ENCODE data around the gene ZNF394. TPM values are rescaled to one million over a fixed set of nuclear protein-coding genes. Genes with fewer than 3 reads are reported as not detected.

ZNF394 gene
- total and polyA plus RNA-seq, 2 donors (not counting 3 experiments of a cell fraction or from before 2014, with no cell fraction given), result 8.6 to 22.8 TPM

DNA sequence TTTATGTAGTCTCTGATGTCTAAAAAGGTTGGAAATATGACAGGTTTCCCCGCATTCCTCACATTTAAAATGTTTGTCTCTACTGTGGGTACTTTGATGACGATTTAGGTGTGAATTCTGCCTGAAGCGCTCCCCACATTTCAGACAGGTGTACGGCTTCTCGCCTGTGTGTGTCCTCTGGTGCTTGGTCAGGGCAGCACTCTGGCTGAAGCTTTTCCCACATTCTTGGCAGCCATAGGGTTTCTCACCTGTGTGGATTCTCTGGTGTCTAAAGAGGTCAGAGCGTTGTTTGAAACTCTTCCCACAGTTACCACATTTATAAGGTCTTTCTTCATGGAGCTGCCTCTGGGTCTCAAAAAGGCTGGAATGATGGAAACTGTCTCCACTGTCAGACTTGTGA lies 6.3 kb downstream of the ZNF394 start:
- Histone ChIP-seq H3K27ac (ENCODE audit: insufficient read depth, low read depth, low read length) (no peak overlapping the region), H3K27me3 (ENCODE audit: control insufficient read depth in 2 of 2, insufficient read depth in 2 of 2, low read length in 2 of 2) (no peaks in the 10 kb centered on the region), H2AFZ (ENCODE audit: low read depth, low read length) (no peak overlapping the region), H3K4me3 (replicated peaks in 1 of 3; ENCODE audit: insufficient read depth in 1 of 3, low read depth in 1 of 3, low read length in 3 of 3) (no peak overlapping the region), H4K20me1 (replicated peaks; ENCODE audit: control insufficient read depth, extremely low read depth, insufficient read depth, low read length) (no peaks in the 10 kb centered on the region), H3K9me3 (replicated peaks; ENCODE audit: control insufficient read depth, insufficient read depth, low read length) (peaks cover 7% of the 10 kb centered on the region), H3K9me1 (replicated peaks; ENCODE audit: control insufficient read depth, extremely low read depth, insufficient read depth, low read length) (no peaks in the 10 kb centered on the region), H3K4me1 (ENCODE audit: control insufficient read depth, extremely low read depth, insufficient read depth, low read length) (peaks cover 17% of the 10 kb centered on the region), H3K9ac (replicated peaks; ENCODE audit: extremely low read depth, insufficient read depth, low read length) (no peak overlapping the region), H3K79me2 (ENCODE audit: control insufficient read depth, insufficient read depth, low read length) (peaks cover 23% of the 10 kb centered on the region), H3K36me3 (ENCODE audit: control insufficient read depth in 2 of 2, extremely low read depth in 1 of 2, insufficient read depth in 2 of 2, low read length in 2 of 2) (peaks cover 14 to 22% of the 10 kb centered on the region in 2 experiments), H3K4me2 (ENCODE audit: insufficient read depth, low read length) (no peak overlapping the region)
- no peak for FAIRE-seq
- no TSS peak for BruUV-seq (replicated peaks)
- dilution Hi-C loops (cut with MboI; ENCODE audit: extremely low pct_ligation_motif_present, low sequenced_read_pairs), result no loop called here
- no peak for TF ChIP-seq JUN (IDR thresholded peaks at IDR 0.05; ENCODE audit: borderline replicate concordance, insufficient read depth, insufficient read length, low read depth)
- TF ChIP-seq, protein P1, sequence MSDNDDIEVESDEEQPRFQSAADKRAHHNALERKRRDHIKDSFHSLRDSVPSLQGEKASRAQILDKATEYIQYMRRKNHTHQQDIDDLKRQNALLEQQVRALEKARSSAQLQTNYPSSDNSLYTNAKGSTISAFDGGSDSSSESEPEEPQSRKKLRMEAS (IDR thresholded peaks at IDR 0.05; ENCODE audit: insufficient read depth, insufficient read length), result no peak
- TF ChIP-seq POLR2A (IDR thresholded peaks at IDR 0.05; ENCODE audit: low read depth, low read length), result no peak
- TF ChIP-seq POLR2AphosphoS5 (IDR thresholded peaks at IDR 0.05; ENCODE audit: insufficient read depth, low read depth, low read length), result no peak
- no peak for TF ChIP-seq FOS (IDR thresholded peaks at IDR 0.05; ENCODE audit: borderline replicate concordance, insufficient read depth, low read length)
- POLR2A ChIA-PET, result no interaction called here
- DNase-seq (ENCODE audit: low read depth, low spot score), result no peak
- intact Hi-C loops (cut with micrococcal nuclease), result no loop called here
- CTCF ChIA-PET, result no interaction called here

- ChIA-PET CTCF (interaction anchor here (1.2 kb wide), 1 partner anchor 13 kb away, joined by 5 read pairs; no protein-coding TSS in a partner anchor), POLR2A (no interaction called here)
- H3K9me3 ChIP-seq (replicated peaks; ENCODE audit: control insufficient read depth, insufficient read depth, low read length), result peaks cover 7% of the 10 kb centered on the region
- no peak for DNase-seq (ENCODE audit: low read depth, low spot score)
- H4K20me1 ChIP-seq (replicated peaks; ENCODE audit: control insufficient read depth, extremely low read depth, insufficient read depth, low read length), result no peaks in the 10 kb centered on the region
- peaks cover 14 to 19% of the 10 kb centered on the region in 2 experiments for H3K36me3 ChIP-seq (ENCODE audit: control insufficient read depth in 2 of 2, extremely low read depth in 1 of 2, insufficient read depth in 2 of 2, low read length in 2 of 2)
- H3K9me1 ChIP-seq (replicated peaks; ENCODE audit: control insufficient read depth, extremely low read depth, insufficient read depth, low read length), result no peaks in the 10 kb centered on the region
- no peak overlapping the region for H3K27ac ChIP-seq (ENCODE audit: insufficient read depth, low read depth, low read length)
- H3K27me3 ChIP-seq (ENCODE audit: control insufficient read depth in 2 of 2, insufficient read depth in 2 of 2, low read length in 2 of 2), result no peaks in the 10 kb centered on the region
- no TSS peak for BruUV-seq (replicated peaks)
- dilution Hi-C loops (cut with MboI; ENCODE audit: extremely low pct_ligation_motif_present, low sequenced_read_pairs) (no loop called here), intact Hi-C loops (cut with micrococcal nuclease) (no loop called here)
- no peak overlapping the region for H2AFZ ChIP-seq (ENCODE audit: low read depth, low read length)
- H3K79me2 ChIP-seq (ENCODE audit: control insufficient read depth, insufficient read depth, low read length), result no peaks in the 10 kb centered on the region
- peaks cover 6% of the 10 kb centered on the region for H3K4me1 ChIP-seq (ENCODE audit: control insufficient read depth, extremely low read depth, insufficient read depth, low read length)
- H3K4me3 ChIP-seq (replicated peaks in 1 of 3; ENCODE audit: insufficient read depth in 1 of 3, low read depth in 1 of 3, low read length in 3 of 3), result no peak overlapping the region
- no peak overlapping the region for H3K9ac ChIP-seq (replicated peaks; ENCODE audit: extremely low read depth, insufficient read depth, low read length)
- peak overlapping the region; percentile 4 for H3K4me2 ChIP-seq (ENCODE audit: insufficient read depth, low read length)
- FAIRE-seq, result no peak
- TF ChIP-seq JUN (IDR thresholded peaks at IDR 0.05; ENCODE audit: borderline replicate concordance, insufficient read depth, insufficient read length, low read depth) (no peak), POLR2A (IDR thresholded peaks at IDR 0.05; ENCODE audit: low read depth, low read length) (no peak)
These were observed 9.2 kb downstream of the ZNF394 start for GRCh38 chr7:99490878-99491277.
